Measurements from ENCODE around the gene TALDO1. TPM values are rescaled to one million over a fixed set of nuclear protein-coding genes. Genes with fewer than 3 reads are reported as not detected.

Gene TALDO1
- total RNA-seq, 1 experiment from 2014 or later, result 314 TPM

GRCh38 chr11:804599-804964 is 57.3 kb downstream of the TALDO1 start (continued):
- TF ChIP-seq CTCF (IDR thresholded peaks at IDR 0.05), result no peak

GRCh38 chr11:808427-809286 is 61.4 kb downstream of the TALDO1 start:
- peaks cover 28% of the 10 kb centered on the region for H3K36me3 Mint-ChIP-seq
- ChIA-PET CTCF (interaction anchor here (0.8 to 2.2 kb wide), 6 partner anchors 11 to 254 kb away, joined by 3 to 13 read pairs (median 5); no protein-coding TSS in a partner anchor), POLR2A (interaction anchor here (1.1 to 2.0 kb wide), 6 partner anchors 11 to 24 kb away, joined by 3 to 18 read pairs (median 4); partner anchors contain the start of genes CD151, CRACR2B and PNPLA2)
- H3K4me1 Mint-ChIP-seq, result peaks cover 43% of the 10 kb centered on the region
- peak overlapping the region; percentile 92 for H3K4me3 Mint-ChIP-seq
- H3K27me3 Mint-ChIP-seq (ENCODE audit: low read depth), result no peaks in the 10 kb centered on the region
- no peak for DNase-seq (ENCODE audit: low spot score)
- TF ChIP-seq ELF4 (CRISPR knock-in tag; IDR thresholded peaks at IDR 0.05; ENCODE audit: low read depth) (no peak), SMAD3 (CRISPR knock-in tag; IDR thresholded peaks at IDR 0.05; ENCODE audit: borderline replicate concordance) (peak; percentile 84; the same call in 1 of the 2 replicates), ATF1 (CRISPR knock-in tag; IDR thresholded peaks at IDR 0.05) (0 out of 2 replicates have a peak, but pooled peaks have one; percentile 24)
- TF ChIP-seq, protein P1, sequence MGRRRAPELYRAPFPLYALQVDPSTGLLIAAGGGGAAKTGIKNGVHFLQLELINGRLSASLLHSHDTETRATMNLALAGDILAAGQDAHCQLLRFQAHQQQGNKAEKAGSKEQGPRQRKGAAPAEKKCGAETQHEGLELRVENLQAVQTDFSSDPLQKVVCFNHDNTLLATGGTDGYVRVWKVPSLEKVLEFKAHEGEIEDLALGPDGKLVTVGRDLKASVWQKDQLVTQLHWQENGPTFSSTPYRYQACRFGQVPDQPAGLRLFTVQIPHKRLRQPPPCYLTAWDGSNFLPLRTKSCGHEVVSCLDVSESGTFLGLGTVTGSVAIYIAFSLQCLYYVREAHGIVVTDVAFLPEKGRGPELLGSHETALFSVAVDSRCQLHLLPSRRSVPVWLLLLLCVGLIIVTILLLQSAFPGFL (CRISPR knock-in tag; IDR thresholded peaks at IDR 0.05; ENCODE audit: borderline replicate concordance), result no peak
- H3K9me3 Mint-ChIP-seq, result no peaks in the 10 kb centered on the region
- no peak for ATAC-seq
- peak overlapping the region; percentile 93 for H3K27ac Mint-ChIP-seq

- ATAC-seq, result peak; percentile 66
- H3K27ac Mint-ChIP-seq, result peak within 1 kb of the TSS; percentile 97
- CTCF ChIA-PET, result interaction anchor here (0.8 to 2.2 kb wide), 6 partner anchors 11 to 255 kb away, joined by 3 to 13 read pairs (median 5); no protein-coding TSS in a partner anchor
- peak within 1 kb of the TSS; percentile 92 for H3K4me3 Mint-ChIP-seq
- no peaks in the 10 kb centered on the region for H3K27me3 Mint-ChIP-seq (ENCODE audit: low read depth)
- POLR2A ChIA-PET, result interaction anchor here (0.6 to 2.0 kb wide), 7 partner anchors 10 to 26 kb away, joined by 3 to 18 read pairs (median 4); partner anchors contain the start of genes CD151, CRACR2B and PNPLA2
- H3K4me1 Mint-ChIP-seq, result peaks cover 40% of the 10 kb centered on the region
- peaks cover 28% of the 10 kb centered on the region for H3K36me3 Mint-ChIP-seq
- no peaks in the 10 kb centered on the region for H3K9me3 Mint-ChIP-seq
- DNase-seq (ENCODE audit: low spot score), result peak; percentile 97
- TF ChIP-seq ZNF121 (CRISPR knock-in tag; IDR thresholded peaks at IDR 0.05) (no peak), MLX (CRISPR knock-in tag; IDR thresholded peaks at IDR 0.05) (no peak), MYBL2 (CRISPR knock-in tag; IDR thresholded peaks at IDR 0.05) (peak; percentile 87), GRHL2 (CRISPR knock-in tag; IDR thresholded peaks at IDR 0.05; ENCODE audit: insufficient replicate concordance, severe bottlenecking) (no peak), ZNF281 (CRISPR knock-in tag; IDR thresholded peaks at IDR 0.05) (peak; percentile 43), NR2C2 (CRISPR knock-in tag; IDR thresholded peaks at IDR 0.05) (0 out of 2 replicates have a peak, but pooled peaks have one; percentile 55), SOX15 (CRISPR knock-in tag; IDR thresholded peaks at IDR 0.05) (no peak), CREM (CRISPR knock-in tag; IDR thresholded peaks at IDR 0.05) (peak; percentile 91), OVOL2 (CRISPR knock-in tag; IDR thresholded peaks at IDR 0.05; ENCODE audit: borderline replicate concordance) (no peak), E2F5 (CRISPR knock-in tag; IDR thresholded peaks at IDR 0.05) (0 out of 2 replicates have a peak, but pooled peaks have one; percentile 32)
- TF ChIP-seq, protein P2, sequence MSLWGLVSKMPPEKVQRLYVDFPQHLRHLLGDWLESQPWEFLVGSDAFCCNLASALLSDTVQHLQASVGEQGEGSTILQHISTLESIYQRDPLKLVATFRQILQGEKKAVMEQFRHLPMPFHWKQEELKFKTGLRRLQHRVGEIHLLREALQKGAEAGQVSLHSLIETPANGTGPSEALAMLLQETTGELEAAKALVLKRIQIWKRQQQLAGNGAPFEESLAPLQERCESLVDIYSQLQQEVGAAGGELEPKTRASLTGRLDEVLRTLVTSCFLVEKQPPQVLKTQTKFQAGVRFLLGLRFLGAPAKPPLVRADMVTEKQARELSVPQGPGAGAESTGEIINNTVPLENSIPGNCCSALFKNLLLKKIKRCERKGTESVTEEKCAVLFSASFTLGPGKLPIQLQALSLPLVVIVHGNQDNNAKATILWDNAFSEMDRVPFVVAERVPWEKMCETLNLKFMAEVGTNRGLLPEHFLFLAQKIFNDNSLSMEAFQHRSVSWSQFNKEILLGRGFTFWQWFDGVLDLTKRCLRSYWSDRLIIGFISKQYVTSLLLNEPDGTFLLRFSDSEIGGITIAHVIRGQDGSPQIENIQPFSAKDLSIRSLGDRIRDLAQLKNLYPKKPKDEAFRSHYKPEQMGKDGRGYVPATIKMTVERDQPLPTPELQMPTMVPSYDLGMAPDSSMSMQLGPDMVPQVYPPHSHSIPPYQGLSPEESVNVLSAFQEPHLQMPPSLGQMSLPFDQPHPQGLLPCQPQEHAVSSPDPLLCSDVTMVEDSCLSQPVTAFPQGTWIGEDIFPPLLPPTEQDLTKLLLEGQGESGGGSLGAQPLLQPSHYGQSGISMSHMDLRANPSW (CRISPR knock-in tag; conservative IDR thresholded peaks at IDR 0.05; ENCODE audit: low read depth), result no peak
- TF ChIP-seq, protein P3, sequence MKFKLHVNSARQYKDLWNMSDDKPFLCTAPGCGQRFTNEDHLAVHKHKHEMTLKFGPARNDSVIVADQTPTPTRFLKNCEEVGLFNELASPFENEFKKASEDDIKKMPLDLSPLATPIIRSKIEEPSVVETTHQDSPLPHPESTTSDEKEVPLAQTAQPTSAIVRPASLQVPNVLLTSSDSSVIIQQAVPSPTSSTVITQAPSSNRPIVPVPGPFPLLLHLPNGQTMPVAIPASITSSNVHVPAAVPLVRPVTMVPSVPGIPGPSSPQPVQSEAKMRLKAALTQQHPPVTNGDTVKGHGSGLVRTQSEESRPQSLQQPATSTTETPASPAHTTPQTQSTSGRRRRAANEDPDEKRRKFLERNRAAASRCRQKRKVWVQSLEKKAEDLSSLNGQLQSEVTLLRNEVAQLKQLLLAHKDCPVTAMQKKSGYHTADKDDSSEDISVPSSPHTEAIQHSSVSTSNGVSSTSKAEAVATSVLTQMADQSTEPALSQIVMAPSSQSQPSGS (CRISPR knock-in tag; IDR thresholded peaks at IDR 0.05; ENCODE audit: borderline replicate concordance, low read depth), result 0 out of 2 replicates have a peak, but pooled peaks have one; percentile 41
Measured at GRCh38 chr11:809287-810039, 62.2 kb downstream of the TALDO1 start, which contains the start of gene RPLP2. Gene RPLP2, plus strand, starts transcription at chr11:809967. Its CDS starts 268 bp downstream, at chr11:810235.

Measured in WTC11 (cell line).